ENCODE measurements around the gene PTH1R.

Gene PTH1R

GRCh38 chr3:46946856-46947545, 69.5 kb downstream of the PTH1R start:
- H3K9me3 Mint-ChIP-seq: no peaks in the 10 kb centered on the region
- peaks cover 27% of the 10 kb centered on the region for H3K36me3 Mint-ChIP-seq (ENCODE audit: low read depth)
- H3K4me3 Mint-ChIP-seq: peak overlapping the region; percentile 72
- peaks cover 77% of the 10 kb centered on the region for H3K4me1 Mint-ChIP-seq (ENCODE audit: low read depth)
- peak overlapping the region; percentile 95 for H3K27ac Mint-ChIP-seq
- H3K27me3 Mint-ChIP-seq (ENCODE audit: low read depth): no peaks in the 10 kb centered on the region

DNA sequence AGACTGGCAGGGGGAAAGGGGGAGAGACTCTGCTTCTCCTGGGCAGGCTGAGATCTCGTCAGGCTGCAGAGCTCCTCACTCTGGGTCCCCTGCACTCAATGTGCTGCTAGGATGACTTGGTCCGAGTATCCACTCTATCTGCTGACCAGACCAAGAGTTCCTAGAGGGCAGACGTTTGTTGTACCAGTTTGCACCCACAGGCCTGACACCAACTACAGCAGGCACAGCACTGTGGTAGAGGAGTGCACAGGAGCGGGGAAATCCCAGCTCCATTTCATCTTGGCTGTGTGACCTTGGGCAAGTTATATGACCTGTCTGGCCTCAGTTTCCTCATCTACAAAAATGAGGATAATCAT, 70.0 kb downstream of the PTH1R start:
- Mint-ChIP-seq H3K27me3 (ENCODE audit: low read depth) (no peaks in the 10 kb centered on the region), H3K36me3 (ENCODE audit: low read depth) (peaks cover 26% of the 10 kb centered on the region), H3K27ac (peak overlapping the region; percentile 95), H3K4me3 (peak overlapping the region; percentile 72), H3K4me1 (ENCODE audit: low read depth) (peaks cover 79% of the 10 kb centered on the region), H3K9me3 (no peaks in the 10 kb centered on the region)

DNA sequence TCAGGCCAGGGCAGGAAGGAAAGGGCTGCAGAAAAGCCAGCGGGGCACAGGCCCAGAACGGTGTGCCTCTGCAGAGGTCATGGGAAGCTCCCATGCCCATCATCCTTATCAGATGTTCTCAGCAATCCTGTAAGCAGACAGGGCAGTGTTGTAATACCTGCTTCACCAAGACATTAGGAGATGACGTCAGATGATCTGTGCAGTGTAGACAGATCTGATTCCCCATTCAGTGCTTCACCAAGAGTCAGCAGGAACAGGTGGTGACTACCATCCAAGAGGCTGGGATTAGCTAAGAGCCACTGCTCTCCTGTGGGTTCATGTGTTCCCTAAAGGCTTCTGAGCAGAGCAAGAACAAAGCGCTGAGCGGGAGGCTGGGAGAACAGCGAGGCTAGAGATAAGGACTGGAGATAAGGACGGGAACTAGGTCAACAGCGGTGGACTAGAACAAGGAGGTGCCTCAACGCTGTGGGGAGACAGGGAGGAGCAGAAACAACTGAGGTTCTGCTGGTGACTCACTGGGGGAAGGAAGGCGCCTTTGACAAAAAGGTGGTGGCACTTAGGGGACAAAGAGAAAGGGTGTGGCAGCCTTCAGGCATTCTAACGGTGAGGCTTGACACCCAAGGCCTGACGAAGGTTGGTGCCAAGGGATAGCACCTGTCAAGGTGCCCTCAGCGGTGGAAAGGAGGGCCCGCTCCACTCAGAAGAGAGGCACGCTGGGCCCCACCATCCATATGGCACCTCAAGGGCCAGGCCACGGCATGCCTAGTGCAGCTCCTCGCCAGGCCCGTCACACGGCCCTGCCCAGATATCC, 70.7 kb downstream of the PTH1R start:
- H3K27ac Mint-ChIP-seq: peak overlapping the region; percentile 95
- no peaks in the 10 kb centered on the region for H3K9me3 Mint-ChIP-seq

GRCh38 chr3:46948830-46949671, 71.5 kb downstream of the PTH1R start:
- Mint-ChIP-seq H3K27ac (peak overlapping the region; percentile 95), H3K27me3 (ENCODE audit: low read depth) (no peaks in the 10 kb centered on the region), H3K9me3 (no peaks in the 10 kb centered on the region)

More for the DNA sequence above, 70.7 kb downstream of the PTH1R start:
- Mint-ChIP-seq H3K4me3 (peak overlapping the region; percentile 72), H3K36me3 (ENCODE audit: low read depth) (peaks cover 24% of the 10 kb centered on the region), H3K4me1 (ENCODE audit: low read depth) (peaks cover 81% of the 10 kb centered on the region), H3K27me3 (ENCODE audit: low read depth) (no peaks in the 10 kb centered on the region)

GRCh38 chr3:46950177-46950576, 72.7 kb downstream of the PTH1R start:
- H3K27ac Mint-ChIP-seq: peak overlapping the region; percentile 58
- no peaks in the 10 kb centered on the region for H3K27me3 Mint-ChIP-seq (ENCODE audit: low read depth)
- peaks cover 86% of the 10 kb centered on the region for H3K4me1 Mint-ChIP-seq (ENCODE audit: low read depth)
- no peaks in the 10 kb centered on the region for H3K9me3 Mint-ChIP-seq
- H3K4me3 Mint-ChIP-seq: no peak overlapping the region
- peaks cover 22% of the 10 kb centered on the region for H3K36me3 Mint-ChIP-seq (ENCODE audit: low read depth)

More at GRCh38 chr3:46948830-46949671, 71.5 kb downstream of the PTH1R start:
- peaks cover 24% of the 10 kb centered on the region for H3K36me3 Mint-ChIP-seq (ENCODE audit: low read depth)
- H3K4me1 Mint-ChIP-seq (ENCODE audit: low read depth): peaks cover 85% of the 10 kb centered on the region
- peak overlapping the region; percentile 72 for H3K4me3 Mint-ChIP-seq

DNA sequence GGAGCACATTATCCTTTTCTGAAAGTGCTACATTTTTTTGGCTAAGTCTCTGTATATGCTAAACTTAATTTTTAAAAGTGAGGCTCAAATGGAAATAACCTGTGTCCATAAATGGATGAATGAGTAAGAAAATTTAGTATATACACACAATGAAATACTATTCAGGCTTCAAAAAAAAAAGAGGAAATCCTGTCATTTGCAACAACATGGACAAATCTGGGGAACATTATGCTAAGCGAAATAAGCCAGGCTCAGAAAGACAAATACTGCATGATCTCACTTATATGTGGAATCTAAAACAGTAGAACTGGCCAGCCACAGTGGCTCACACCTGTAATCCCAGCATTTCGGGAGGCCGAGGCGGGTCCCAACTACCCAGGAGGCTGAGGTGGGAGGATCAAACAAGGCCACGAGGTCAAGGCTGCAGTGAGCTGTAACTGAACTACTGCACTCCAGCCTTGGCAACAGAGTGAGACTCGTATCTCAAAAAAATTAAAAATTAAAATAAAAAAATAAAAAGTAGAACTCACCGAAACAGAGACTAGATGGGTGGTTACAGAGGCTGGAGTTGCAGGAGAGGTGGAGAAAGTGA, 73.2 kb downstream of the PTH1R start:
- Mint-ChIP-seq H3K9me3 (no peaks in the 10 kb centered on the region), H3K27ac (no peak overlapping the region), H3K4me3 (no peak overlapping the region), H3K27me3 (ENCODE audit: low read depth) (no peaks in the 10 kb centered on the region), H3K36me3 (ENCODE audit: low read depth) (peaks cover 18% of the 10 kb centered on the region), H3K4me1 (ENCODE audit: low read depth) (peaks cover 85% of the 10 kb centered on the region)

DNA sequence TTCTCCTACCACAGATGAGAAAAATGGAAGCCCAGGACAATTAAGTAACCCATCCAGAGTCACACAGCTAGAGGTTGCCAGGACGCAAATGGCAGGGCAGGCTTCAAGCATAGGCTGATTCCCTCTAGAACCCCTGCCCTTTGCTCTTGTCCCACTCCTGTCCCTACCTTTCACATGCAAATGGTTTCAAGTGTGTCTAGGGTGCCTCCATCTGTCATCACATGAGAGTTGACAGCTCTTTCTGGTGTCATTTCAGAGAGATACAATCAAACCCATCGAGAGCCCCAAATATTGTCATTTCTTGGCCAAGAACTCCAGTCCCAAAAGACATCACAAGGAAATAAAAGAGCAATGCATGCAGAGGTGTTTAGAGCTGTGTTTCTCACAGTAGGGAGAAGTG, 75.3 kb downstream of the PTH1R start:
- Mint-ChIP-seq H3K27me3 (ENCODE audit: low read depth) (no peaks in the 10 kb centered on the region), H3K27ac (no peak overlapping the region), H3K9me3 (no peaks in the 10 kb centered on the region), H3K4me1 (ENCODE audit: low read depth) (peaks cover 75% of the 10 kb centered on the region), H3K36me3 (ENCODE audit: low read depth) (peaks cover 5% of the 10 kb centered on the region), H3K4me3 (peak overlapping the region; percentile 35)
